ENCODE measurements around the gene ICAM3.

GRCh38 chr19:10363789-10364281 lies 24.4 kb upstream of the ICAM3 start:
- TF ChIP-seq CTCF (IDR thresholded peaks at IDR 0.05): no peak
- no peak for TF ChIP-seq POLR2A (IDR thresholded peaks at IDR 0.05)

Data from Peyer's patch (tissue), 4 donors.